NCI-H2227 treated with DMSO at 0.1 percent for 48 hours (cell line): ENCODE measurements around the gene ZNF536.
"Not testable (repeated sequence)": the region's sequence is repeated elsewhere in the genome, so short reads cannot be mapped to it uniquely, and the experiment has no call there.

Source experiments
- DNase-seq: peaks from one replicate; lab custom pipeline; 2025; lab: John Stamatoyannopoulos, UW

The ZNF536 gene

DNA sequence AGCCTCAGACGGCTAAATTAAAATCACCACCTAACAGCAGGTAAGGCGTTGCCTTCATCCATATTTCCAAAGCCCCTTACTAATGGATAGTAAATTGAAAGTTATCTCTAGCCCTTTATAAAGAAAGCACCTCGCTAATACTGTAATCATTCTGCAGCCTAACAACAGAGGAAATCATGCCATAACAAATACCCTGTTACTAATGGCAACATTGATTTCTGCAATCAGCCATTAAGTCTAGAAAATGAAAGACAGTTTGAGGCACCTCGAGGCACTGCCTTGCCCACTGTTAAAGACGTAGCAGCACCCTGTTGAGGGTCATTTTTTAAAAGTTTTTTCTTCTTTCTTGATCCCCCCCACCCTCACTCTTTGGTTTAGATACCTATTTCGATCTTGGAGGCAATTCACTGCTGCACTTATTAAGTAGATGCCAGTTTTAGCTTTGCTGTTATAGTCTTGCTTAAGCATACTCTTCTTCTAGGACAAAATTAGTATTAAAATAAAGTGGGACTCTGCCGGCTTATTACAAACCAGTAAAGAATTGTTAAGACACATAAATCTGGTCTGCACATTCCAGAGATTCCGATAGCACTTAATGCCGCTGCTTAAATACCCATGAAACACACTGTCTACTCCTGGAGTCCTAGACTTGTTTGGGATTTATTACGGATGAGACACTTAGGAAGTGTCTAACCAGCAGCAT lies 74.8 kb downstream of the ZNF536 start:
- no peak for DNase-seq

DNA sequence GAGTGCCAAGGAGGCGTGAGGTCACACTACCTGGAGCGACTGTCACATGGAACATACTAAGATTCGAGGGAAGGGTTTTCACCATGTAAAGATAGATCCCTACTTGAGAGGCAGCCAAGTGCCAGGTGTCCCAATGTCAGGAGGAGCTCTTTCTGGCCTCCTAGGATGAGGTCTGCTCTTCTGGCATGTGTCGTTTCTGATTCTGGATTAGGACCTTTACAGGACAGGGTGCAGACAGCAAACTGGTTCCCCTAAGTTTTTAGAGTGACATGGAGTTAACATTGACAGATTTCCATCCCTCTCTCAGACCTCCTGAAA lies 75.3 kb downstream of the ZNF536 start:
- DNase-seq = no peak

DNA sequence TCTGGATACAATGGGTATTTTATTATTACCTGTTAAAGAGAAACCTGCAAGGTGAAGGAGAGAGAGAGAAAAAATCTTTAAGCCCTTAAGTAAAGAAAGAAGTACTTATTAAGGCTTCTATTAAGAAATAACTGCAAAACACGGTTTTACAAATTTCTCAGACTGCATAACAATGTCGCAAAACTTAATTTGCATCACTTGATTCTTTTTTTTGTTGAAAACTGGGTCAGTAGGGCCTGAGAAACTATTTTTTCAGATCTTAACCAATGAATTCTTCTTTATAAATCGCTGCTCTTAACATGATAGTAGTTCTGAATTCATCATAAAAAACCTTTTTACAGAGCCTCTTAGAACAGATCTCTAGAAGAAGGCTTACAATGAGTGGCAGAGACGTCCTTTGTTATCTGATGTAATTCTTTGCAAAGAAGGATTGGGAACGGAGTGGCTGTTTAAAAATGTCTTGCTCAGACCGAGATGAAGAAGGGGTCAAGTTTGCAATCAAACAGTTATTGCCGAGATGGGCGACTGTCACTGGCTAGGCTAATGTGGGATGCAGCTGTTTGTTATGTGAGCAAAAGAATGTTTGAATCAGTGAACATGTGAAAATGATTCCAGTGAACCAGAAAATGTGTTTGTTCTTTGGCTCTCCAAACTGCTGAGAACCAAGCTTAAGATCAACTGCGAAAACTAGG lies 76.3 kb downstream of the ZNF536 start:
- DNase-seq = no peak

DNA sequence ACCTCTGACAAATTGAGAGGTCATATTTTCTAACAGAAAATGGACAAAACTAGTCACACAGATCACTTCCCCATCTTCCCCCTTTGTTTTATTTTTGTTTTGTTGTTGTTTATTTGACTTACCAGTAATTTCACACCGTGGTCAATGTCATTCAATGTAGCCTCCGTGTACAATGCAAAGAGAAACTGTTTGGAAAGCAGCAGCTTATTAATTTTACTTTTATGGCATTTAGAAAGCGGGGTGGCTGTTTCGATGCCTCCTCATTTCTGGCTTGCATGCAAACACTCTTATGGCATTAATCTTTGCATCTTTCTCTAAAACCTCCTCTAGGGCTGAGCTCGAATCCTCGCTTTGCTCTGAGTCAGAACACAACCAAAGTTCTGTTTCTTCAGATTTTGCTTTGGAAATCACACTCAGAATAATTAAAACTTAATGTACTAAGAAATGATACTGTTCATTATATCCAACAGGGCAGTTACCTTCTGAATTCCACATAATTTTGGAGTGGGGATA lies 77.0 kb downstream of the ZNF536 start:
- DNase-seq = no peak

DNA sequence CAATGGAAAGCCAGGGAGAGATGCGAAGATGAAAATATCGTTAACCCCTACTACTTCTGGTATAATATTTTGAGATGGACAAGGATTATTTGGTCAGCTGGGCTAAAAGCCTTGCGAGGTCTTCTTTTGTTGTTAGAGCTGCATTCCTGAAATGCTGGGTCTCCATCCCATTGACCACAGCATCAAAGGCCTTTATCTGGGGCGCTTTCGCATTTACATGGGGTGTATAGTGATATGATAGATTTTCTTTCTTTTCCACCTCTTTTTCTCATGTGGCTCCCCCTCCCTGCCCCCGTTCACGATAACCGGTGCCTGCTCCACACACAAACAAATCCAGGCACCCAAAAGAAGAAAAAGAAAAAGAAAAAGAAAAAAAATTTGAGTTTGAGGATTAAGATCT lies 77.5 kb downstream of the ZNF536 start:
- DNase-seq = no peak

GRCh38 chr19:30450100-30450499 lies 77.9 kb downstream of the ZNF536 start:
- no peak for DNase-seq

DNA sequence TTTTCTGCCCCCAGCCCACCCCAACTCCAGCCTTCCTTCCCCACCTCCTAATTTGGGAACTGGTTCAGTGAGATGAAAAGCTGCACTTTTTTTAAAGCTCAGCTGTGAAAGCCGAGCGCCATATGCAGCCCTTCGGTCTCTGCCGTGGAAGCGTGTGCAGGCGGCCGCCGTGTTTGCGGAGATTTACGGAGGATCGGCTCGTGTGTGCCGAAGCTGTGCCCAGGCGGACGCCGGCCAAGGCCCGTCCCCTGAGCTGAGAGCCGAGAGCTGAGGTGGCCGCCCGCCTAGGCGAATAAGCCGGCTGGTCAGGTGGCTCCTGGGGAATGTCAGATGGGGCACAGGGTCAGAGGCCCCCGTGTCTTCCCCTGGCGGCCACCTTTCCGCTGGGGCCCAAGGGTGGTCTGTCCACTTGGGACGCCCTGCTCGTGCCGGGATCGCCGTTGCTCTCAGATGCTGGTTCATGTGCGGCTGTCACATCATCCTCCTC lies 78.7 kb downstream of the ZNF536 start:
- DNase-seq = no peak

DNA sequence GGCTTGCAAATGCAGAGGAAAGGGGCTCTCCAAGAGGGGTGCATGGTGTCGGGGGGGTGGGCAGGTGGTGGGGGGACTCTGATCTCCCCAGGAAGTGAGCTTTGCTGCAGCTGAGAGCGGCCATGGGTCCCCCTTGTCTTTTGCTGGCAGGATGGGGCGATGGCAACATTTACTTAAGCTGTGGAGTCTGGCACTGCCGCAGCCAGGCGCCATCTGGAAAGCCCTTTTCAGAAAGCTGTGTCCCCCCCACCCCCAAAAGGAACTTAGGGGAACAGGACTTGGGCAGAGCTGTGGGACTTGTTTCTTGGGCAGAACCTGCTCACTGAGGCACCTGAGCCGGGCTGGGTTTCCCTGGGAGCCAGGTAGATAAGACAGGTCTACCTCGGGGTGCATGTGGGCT lies 80.7 kb downstream of the ZNF536 start:
- DNase-seq = no peak

- no peak for DNase-seq
These were observed 81.6 kb downstream of the ZNF536 start for GRCh38 chr19:30453743-30454142.

- no peak for DNase-seq
These were observed 83.7 kb downstream of the ZNF536 start for GRCh38 chr19:30455881-30456280.

- DNase-seq = no peak
These were observed 85.3 kb downstream of the ZNF536 start for GRCh38 chr19:30457484-30457883.

DNA sequence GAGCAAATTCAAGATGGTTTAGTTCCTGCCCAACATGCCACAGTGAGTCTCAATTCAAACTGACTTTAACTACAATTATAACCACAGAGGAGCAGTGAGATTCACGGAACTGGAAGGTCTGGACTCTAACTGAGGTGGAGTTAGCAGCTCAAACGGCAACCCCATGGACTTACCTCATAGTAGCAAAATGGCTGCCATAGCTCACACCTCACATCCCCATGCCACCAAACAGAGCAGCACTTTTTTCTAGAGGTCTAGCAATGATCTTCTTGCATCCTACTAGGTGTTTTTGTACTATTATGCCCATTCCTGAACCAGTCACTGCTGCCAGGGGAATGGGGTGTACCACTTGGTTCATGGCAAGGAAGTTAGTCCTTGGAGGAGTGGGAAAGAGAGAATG lies 87.7 kb downstream of the ZNF536 start:
- no peak for DNase-seq

- DNase-seq = no peak
These were observed 92.0 kb downstream of the ZNF536 start for GRCh38 chr19:30464162-30464561.

GRCh38 chr19:30466598-30466997 lies 94.4 kb downstream of the ZNF536 start:
- not testable (repeated sequence) for DNase-seq

- DNase-seq = no peak
These were observed 95.1 kb downstream of the ZNF536 start for GRCh38 chr19:30467239-30467638.

GRCh38 chr19:30469774-30470173 lies 97.6 kb downstream of the ZNF536 start:
- no peak for DNase-seq

DNA sequence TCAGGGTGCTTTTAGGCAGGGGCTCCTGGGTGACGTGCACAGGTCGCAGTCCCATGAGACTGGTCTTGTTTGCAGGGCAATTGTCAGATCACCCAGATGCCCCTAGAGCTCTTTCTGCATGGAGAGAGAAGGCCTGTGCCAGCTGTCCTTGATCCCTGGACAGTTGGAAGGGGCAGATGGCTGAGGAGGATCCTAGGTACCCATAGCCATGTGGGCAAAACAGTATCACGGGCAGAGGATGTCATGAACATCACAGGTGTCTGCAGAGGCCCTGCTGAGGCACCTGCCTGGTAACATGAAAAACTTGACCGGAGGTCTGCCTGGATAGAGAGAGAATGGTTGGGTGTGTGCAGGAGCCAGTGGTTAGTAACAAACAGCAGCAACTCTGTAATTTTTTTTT lies 99.3 kb downstream of the ZNF536 start:
- DNase-seq = no peak

DNA sequence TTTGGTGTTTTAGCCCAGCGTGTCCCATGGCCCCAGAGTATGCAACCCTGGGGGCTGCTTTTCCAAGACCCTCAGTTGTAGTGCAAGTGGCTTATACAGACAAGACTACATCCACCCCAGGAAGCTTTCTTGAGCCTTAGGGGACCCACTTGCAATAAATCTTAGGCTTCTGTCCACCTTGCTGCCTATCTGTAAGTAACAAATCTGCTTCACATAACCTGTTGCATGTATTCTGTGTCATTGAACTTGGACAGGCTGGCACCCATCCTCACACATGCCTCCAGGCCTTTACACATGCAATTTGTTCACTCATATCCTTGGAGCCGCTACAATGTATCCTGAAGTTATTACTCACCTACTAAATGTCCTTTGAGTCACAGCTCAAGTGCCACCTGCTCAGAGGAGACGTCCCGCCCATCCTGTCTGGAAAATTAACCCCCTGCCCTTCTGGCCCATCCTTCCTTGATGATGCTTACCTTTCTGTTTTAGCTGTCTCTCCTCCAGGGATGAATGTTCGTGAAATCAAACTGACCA lies 101.2 kb downstream of the ZNF536 start:
- no peak for DNase-seq

- DNase-seq = no peak
These were observed 104.8 kb downstream of the ZNF536 start for GRCh38 chr19:30476997-30477396.

DNA sequence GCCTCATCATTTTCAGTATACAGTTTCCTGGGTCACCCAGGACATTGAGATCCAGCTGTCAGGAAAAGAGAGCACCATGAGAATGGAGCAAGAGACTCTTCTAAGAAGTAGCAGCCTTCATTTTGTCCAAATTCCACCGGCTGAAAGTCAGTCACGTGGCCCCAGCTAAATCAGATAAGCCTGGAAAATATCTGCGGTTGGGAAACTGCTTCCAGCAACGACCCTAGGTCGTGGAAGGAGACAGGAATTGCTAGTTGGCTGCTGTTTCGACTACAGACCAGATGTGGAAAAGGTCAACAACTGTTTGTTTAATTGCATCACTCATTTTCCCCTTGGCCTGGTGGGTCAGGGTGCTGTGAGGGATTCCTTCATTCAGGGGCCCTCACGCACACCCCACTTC lies 107.0 kb downstream of the ZNF536 start:
- no peak for DNase-seq

DNA sequence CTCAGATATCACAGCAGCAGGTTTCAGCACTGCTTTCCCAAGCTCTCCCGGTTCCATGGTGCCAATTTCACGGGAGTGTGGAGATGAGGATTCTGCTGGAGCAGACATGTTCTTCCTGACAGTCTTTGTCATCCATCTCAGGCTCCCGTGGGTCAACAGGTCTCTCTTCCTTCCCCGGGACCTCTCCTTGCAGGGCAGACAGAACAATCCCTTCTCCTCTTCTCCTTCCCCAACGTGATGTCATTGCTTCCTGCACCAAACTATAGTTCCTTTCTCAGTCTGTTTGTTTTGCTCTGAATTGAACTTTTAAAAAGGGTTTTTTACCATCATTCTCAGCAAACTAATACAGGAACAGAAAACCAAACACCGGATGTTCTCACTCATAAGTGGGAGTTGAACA lies 107.9 kb downstream of the ZNF536 start:
- DNase-seq = no peak

- no peak for DNase-seq
These were observed 108.9 kb downstream of the ZNF536 start for GRCh38 chr19:30481063-30481462.

DNA sequence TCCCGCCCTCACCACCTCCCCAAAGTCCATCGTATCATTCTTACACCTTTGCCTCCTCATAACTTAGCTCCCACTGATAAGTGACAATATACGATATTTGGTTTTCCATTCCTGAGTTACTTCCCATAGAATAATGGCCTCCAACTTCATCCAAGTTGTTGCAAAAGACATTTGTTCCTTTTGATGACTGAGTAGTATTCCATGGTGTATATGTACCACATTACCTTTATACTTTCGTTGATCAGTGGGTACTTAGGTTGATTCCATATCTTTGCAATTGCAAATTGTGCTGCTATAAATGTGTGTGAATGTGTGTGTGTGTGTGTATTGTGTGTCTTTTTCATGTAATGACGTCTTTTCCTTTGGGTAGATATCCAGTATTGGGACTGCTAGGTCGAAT lies 109.6 kb downstream of the ZNF536 start:
- DNase-seq = no peak
